ENCODE measurements around the gene RBBP4.

DNA sequence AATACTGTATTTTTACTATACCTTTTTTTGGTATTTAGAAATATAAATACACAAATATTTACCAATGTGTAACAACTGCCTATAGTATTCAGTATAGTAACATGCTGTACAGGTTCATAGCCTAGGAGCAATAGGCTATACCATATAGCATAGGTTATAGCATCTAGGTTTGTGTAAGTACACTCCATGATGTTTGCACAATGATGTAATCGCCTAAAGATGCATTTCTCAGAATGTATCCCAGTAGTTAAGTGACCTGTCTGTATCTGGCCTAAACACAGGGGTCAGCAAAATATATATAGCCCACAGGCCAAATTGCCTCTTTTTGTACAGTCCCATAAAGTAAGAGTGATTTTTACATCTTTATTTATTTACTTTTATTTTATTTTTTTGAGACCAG, 24.8 kb upstream of the RBBP4 start:
- TF ChIP-seq GATA3 (IDR thresholded peaks at IDR 0.05; ENCODE audit: low read depth, low read length) (no peak), GATA2 (IDR thresholded peaks at IDR 0.05; ENCODE audit: low read depth, low read length) (no peak)

Data from SH-SY5Y (cell line).